ENCODE measurements around the gene RPL9. TPM values are rescaled to one million over a fixed set of nuclear protein-coding genes. Genes with fewer than 3 reads are reported as not detected.
"Not testable (repeated sequence)": the region's sequence is repeated elsewhere in the genome, so short reads cannot be mapped to it uniquely, and the experiment has no call there.

RPL9 gene
- total RNA-seq, 4 donors from 2014 or later, result 3,607 to 16,295 (median 4,795) TPM

GRCh38 chr4:39466747-39467146 is 8.0 kb upstream of the RPL9 start:
- Histone ChIP-seq H3K27me3 (no peaks in the 10 kb centered on the region), H3K27ac (no peak overlapping the region), H3K36me3 (no peaks in the 10 kb centered on the region), H3K9me3 (no peaks in the 10 kb centered on the region), H3K4me3 (no peak overlapping the region), H3K4me1 (no peaks in the 10 kb centered on the region)
- intact Hi-C loops (cut with DNase I; ENCODE audit: low total_unique reads), result no loop called here
- TF ChIP-seq CTCF (IDR thresholded peaks at IDR 0.05), result no peak
- no peak for TF ChIP-seq POLR2A (IDR thresholded peaks at IDR 0.05)
- no peak for DNase-seq

DNA sequence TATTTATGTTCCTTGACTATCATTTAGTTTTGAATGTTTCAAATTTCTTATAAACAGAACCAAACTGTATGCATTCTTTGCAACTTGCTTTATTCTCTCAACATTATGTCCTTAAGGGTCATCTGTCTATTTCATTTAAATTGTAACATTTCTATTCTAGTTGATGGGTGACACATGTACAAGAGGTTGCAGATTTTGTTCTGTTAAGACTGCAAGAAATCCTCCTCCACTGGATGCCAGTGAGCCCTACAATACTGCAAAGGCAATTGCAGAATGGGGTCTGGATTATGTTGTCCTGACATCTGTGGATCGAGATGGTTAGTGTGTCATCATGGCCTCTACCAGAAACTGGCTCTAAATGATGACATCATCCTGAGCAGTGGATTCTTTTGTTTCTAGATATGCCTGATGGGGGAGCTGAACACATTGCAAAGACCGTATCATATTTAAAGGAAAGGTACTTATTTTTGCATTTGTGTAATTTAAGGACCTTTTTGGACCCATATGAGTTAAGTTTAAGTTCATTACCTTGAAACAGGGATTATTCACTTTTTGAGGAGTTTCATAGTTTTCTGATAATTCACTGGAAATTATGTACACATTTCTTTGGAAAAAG is 6.3 kb upstream of the RPL9 start:
- Histone ChIP-seq H3K36me3 (no peaks in the 10 kb centered on the region), H3K9me3 (no peaks in the 10 kb centered on the region), H3K27ac (no peak overlapping the region), H3K4me1 (no peaks in the 10 kb centered on the region), H3K4me3 (no peak overlapping the region), H3K27me3 (no peaks in the 10 kb centered on the region)
- no peak for DNase-seq
- intact Hi-C loops (cut with DNase I; ENCODE audit: low total_unique reads), result no loop called here
- no peak for TF ChIP-seq POLR2A (IDR thresholded peaks at IDR 0.05)
- no peak for TF ChIP-seq CTCF (IDR thresholded peaks at IDR 0.05)

- DNase-seq, H3K27me3 ChIP-seq, H3K9me3 ChIP-seq, H3K36me3 ChIP-seq: not testable (repeated sequence)
- peak overlapping the region; percentile 90 to 94 for H3K27ac ChIP-seq
- H3K4me1 ChIP-seq, result peaks cover 3 to 18% of the 10 kb centered on the region in 2 donors
- intact Hi-C loops (cut with DNase I; ENCODE audit: low total_unique reads), result loop anchor here (5.0 kb wide), 1 partner anchor 519 kb away; the partner anchor contains the start of gene PDS5A
- H3K4me3 ChIP-seq, result peak overlapping the region; percentile 63 to 68
Observed at GRCh38 chr4:39458161-39458504, 589 bp downstream of the RPL9 start.

DNA sequence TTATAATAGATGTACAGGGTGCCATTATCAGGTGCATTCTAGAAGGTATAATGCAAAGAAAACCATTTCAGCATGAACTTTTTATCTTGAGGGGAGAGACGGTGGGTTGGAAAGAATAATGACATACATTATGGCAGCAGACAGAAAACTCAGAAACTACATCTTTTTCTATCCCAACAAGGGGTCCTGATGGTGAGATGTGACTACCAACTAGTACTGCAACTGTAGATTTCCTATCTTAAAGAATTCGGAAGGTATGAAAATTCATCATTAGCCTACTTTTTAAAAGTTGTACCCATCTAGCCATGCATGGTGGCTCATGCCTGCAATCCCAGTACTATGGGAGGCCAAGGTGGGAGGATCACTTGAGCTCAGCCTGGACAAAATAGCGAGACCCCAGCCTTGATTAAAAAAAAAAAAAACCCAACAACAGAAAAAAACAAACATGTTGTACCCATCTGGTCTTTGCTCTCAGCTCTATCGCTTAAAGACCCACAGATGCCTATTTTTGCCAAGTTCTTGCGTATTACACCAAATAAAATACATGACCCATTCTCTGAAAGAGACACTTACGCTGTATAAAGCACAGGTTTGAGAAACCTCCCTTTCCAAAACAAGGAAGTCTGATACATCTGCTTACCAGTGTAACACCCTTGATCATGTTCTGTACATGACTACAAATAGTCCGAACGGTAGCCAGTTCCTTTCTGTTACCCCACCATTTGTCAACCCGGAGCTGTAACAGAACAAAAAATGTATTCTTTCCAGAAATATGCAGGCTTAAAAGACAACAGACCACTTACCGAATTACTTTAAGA is 1.6 kb downstream of the RPL9 start:
- Histone ChIP-seq H3K9me3 (no peaks in the 10 kb centered on the region), H3K4me3 (peak overlapping the region in 1 of 2 donors; percentile 68), H3K36me3 (no peaks in the 10 kb centered on the region), H3K27me3 (no peaks in the 10 kb centered on the region), H3K27ac (peak overlapping the region; percentile 90 to 94), H3K4me1 (peaks cover 3 to 18% of the 10 kb centered on the region in 2 donors)
- intact Hi-C loops (cut with DNase I; ENCODE audit: low total_unique reads), result loop anchor here (5.0 kb wide), 1 partner anchor 520 kb away; the partner anchor contains the start of gene PDS5A
- no peak for DNase-seq
- no peak for TF ChIP-seq CTCF (IDR thresholded peaks at IDR 0.05)
- no peak for TF ChIP-seq POLR2A (IDR thresholded peaks at IDR 0.05)

- Histone ChIP-seq H3K27me3 (no peaks in the 10 kb centered on the region), H3K4me3 (no peak overlapping the region), H3K36me3 (no peaks in the 10 kb centered on the region), H3K4me1 (peaks cover 3 to 18% of the 10 kb centered on the region in 2 donors), H3K9me3 (no peaks in the 10 kb centered on the region), H3K27ac (no peak overlapping the region)
- TF ChIP-seq CTCF (IDR thresholded peaks at IDR 0.05) (no peak), POLR2A (IDR thresholded peaks at IDR 0.05) (no peak)
- intact Hi-C loops (cut with DNase I; ENCODE audit: low total_unique reads), result loop anchor here (5.0 kb wide), 1 partner anchor 522 kb away; the partner anchor contains the start of gene PDS5A
- no peak for DNase-seq
Observed at GRCh38 chr4:39455486-39455885, 3.2 kb downstream of the RPL9 start.

Data from uterus (tissue), 4 donors.